Activated CD8-positive, alpha-beta memory T cell treated with anti-CD3 and anti-CD28 coated beads, Interleukin-2, amount 50 U/mL, for 4 hours (primary cell): ENCODE measurements around the gene MITF.

Source experiments
- DNase-seq: peaks from one replicate; pipeline ENCODE4 v3.0.0-alpha.2; 2020

MITF gene

DNA sequence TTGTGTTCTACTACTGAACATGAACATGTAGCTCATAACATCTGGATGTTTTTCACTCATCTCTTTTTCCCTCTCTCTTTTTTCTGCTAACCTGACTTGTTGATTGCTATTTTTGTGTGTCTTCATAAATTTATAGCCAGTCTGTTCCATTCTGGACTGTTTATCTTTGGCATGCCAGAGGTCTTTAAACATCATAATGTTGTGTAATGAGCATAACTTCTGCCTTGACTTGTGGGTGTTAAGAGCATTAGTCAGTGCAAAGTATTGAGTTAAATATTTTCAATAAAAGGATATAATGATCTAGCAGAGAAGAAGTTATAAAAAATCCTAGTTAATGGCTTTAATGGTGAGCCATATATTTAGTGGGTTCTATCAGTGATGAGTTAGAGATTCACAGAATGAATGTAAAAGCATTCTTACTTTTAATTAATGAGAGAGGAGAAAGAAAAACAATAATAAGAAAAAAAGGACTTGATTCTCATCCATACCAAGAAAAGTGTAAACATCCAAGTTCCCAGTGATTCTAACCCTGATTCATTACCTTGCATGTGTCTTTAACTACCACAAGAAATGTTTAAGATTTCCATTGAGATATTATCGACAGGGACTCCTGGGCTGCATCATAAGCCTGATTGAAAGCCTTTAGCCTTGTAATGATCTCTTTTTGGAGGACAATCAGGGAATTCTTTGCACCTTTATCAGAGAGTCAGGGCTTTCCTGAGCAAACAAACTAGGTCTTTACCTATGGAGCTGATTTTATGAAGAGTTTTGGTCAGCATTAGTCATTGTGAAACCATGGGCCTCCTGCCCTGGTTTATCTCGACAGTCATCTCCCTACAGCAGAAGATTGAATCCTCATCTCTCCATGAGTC, 22.9 kb downstream of the MITF start:
- no peak for DNase-seq

- DNase-seq, result no peak
Observed at GRCh38 chr3:69762768-69763229, 23.5 kb downstream of the MITF start.

DNA sequence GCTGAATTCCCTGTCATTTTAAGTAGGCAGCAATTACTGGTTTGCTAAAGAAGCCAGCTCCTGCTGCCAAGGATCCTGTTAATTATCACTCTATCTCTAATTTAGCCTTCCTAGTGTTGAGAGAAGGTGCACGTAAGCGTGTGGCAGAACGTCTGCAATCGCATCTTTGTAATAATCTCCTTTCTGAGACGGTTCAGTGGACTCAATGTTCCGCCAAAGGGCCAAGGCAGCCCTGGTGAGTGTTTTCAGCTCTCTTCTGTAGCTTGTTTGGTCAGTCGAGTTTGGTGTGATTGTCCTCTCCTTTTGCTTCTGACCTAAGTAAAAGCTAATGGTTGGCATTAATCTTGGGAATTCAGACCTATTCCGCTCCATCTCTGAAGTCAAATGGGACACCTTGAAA, 24.2 kb downstream of the MITF start:
- no peak for DNase-seq

DNA sequence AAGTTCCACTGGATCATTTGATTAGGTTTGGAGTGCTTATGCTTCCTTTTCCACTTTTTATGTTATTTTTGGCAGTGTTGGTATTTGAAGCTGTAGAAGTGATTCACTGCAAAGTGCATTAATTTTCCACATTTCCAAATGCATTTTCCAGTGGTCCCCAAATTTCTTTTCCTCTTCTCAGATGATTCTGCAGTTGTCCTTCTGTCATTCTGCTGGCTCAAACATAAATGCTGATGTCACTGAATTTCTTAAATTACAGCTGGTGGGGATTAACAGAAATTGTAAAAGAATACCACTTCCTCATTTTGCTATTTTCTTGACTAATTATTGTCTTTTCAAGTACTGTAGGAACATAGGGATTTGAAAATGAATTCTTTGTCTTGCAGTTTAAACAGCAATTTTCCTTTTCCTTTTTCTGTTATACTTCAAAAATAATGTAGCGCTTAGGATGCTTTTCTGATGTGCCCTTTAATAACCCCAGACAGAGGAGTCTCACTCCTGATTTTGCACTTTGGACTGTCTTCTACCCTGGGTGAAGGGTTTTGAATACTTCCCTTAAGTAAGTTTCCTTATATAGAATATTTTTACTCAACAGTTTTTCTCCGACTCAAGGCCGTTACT, 25.0 kb downstream of the MITF start:
- no peak for DNase-seq

DNA sequence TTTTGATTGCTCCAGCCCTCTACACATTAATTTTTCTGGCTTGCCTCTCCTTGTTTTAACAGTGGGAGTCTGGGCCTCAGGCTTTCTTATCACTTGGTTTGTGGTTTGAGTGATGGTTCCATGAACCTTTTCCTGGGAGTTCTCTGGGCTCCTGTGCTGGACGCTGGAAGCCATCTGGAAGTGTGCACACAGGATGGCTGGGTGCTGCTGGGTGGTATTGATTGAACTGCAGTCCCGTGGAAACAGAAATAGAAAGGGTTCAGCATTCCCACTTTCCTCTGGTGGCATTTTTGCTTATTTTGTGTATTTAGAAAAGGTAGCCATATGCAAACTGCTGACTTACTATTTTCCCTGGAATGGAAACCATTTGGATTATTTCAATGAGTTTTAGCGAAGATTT, 25.6 kb downstream of the MITF start:
- DNase-seq, result no peak

GRCh38 chr3:69766638-69767037, 27.4 kb downstream of the MITF start:
- DNase-seq, result no peak

GRCh38 chr3:69767571-69767970, 28.3 kb downstream of the MITF start:
- no peak for DNase-seq

DNA sequence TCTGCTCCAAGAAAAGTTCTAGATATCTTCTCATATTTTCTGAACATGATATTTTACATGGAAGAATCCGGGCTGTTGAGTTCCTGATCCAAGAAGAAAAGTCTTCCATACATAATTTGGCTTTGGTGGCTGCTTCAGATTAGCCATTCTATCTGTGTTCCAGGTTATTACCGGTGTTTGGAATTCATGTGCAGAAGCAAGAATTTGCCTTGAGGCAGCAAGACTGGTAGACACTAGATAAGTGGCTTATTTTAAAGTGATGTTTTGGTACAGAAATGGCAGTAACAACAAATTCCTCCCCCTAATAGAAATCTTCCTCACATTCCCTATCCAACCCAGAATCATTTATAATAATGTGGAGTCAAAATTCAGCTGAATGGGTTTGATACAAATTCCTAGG, 29.2 kb downstream of the MITF start:
- no peak for DNase-seq

GRCh38 chr3:69770219-69770618, 31.0 kb downstream of the MITF start:
- DNase-seq, result no peak

GRCh38 chr3:69770976-69771634, 31.8 kb downstream of the MITF start:
- DNase-seq, result no peak

- no peak for DNase-seq
Observed at GRCh38 chr3:69772152-69772867, 33.0 kb downstream of the MITF start.

DNA sequence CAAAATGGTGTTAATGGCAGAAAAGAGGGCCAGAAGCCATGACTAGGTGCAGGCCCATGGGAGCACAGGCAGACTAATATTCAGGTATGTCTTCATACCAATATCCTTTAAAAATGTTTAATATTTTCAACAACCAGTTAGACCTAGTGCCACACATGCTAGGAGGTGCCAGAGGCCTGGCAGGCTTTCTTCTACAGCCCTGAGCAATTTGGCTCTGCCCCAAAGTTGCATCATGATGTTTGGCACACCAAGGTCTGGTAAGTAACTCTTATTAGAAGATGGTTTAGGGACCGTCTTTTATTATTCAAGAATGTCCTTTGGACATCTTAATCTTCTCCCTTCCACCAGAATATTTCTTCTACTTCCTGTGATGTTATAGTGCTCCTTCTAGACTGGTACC, 34.8 kb downstream of the MITF start:
- DNase-seq, result no peak

GRCh38 chr3:69775751-69776150, 36.5 kb downstream of the MITF start:
- no peak for DNase-seq

- no peak for DNase-seq
Observed at GRCh38 chr3:69776289-69776688, 37.0 kb downstream of the MITF start.

- no peak for DNase-seq
Observed at GRCh38 chr3:69776920-69777581, 37.8 kb downstream of the MITF start.

GRCh38 chr3:69777582-69777967, 38.3 kb downstream of the MITF start:
- DNase-seq, result no peak

- no peak for DNase-seq
Observed at GRCh38 chr3:69781593-69781992, 42.3 kb downstream of the MITF start.

- no peak for DNase-seq
Observed at GRCh38 chr3:69784954-69785514, 45.8 kb downstream of the MITF start.

- DNase-seq, result no peak
Observed at GRCh38 chr3:69785769-69786320, 46.6 kb downstream of the MITF start.

- no peak for DNase-seq
Observed at GRCh38 chr3:69786854-69787253, 47.6 kb downstream of the MITF start.

DNA sequence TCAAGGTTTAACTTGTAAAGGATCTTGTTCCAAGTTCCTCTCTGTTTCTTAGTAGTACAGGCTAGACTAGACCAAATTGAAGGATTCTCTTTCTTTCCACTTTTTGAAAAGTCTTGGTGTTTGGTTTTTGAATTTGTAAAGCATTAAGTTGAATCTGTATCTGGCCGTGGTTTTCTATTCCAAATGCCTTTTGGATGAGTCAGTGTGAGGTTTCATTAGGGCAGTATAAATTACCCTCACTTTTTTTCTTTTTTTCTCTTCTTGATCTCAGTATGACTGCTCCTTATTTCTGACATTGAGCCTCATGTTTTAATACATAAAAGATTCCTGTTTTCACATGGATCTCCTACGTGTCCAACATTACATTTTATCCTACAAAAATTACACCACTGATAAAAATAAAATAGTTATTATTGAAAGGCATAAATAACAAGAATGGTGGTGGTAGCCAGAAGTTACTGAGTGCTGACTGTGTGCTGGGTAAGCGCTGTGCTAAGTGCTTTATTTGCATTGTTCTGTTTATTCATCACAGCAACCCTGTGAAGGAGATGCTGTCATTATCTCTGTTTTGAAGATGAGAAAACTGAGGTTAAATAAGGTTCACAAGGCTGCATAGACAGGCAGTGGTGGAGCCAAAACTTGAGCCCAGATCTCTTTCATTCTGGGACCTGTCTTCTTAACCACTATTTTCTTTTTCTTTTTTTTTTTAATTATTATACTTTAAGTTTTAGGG, 48.3 kb downstream of the MITF start:
- no peak for DNase-seq
